ENCODE results near the gene KCNIP1.

KCNIP1 gene

DNA sequence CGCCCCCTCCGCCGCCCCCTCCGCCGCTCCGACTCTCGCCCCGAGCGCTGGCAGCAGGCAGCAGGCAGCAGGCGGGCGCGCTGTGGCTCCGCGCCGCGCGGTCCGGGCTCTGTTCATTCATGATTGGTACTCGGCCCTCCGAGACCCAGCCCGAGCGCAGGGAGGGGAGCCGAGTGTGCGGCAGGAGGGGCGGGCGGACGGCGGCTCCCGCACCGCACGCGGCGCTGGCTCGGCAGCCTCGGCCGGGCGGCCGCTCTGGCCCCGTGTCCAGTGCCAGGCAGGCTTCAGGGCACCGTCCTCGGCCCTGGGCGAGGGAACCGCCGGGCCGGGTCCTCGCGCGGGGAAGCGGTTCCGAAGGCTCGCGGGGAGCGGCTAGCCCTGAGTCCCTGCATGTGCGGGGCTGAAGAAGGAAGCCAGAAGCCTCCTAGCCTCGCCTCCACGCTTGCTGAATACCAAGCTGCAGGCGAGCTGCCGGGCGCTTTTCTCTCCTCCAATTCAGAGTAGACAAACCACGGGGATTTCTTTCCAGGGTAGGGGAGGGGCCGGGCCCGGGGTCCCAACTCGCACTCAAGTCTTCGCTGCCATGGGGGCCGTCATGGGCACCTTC is at the start of gene KCNIP1:
Gene KCNIP1, plus strand, starts transcription at position 31 of the 607 bp plus-strand sequence.
- peak within 1 kb of the TSS; percentile 64; the same call in 1 of the 2 replicates for H3K27ac ChIP-seq
- TF ChIP-seq CTCF (conservative IDR thresholded peaks at IDR 0.05): no peak

- no peak for TF ChIP-seq CTCF (conservative IDR thresholded peaks at IDR 0.05)
- H3K27ac ChIP-seq: no peak overlapping the region
Observed at GRCh38 chr5:170463426-170463825, 40.4 kb upstream of the KCNIP1 start.

DNA sequence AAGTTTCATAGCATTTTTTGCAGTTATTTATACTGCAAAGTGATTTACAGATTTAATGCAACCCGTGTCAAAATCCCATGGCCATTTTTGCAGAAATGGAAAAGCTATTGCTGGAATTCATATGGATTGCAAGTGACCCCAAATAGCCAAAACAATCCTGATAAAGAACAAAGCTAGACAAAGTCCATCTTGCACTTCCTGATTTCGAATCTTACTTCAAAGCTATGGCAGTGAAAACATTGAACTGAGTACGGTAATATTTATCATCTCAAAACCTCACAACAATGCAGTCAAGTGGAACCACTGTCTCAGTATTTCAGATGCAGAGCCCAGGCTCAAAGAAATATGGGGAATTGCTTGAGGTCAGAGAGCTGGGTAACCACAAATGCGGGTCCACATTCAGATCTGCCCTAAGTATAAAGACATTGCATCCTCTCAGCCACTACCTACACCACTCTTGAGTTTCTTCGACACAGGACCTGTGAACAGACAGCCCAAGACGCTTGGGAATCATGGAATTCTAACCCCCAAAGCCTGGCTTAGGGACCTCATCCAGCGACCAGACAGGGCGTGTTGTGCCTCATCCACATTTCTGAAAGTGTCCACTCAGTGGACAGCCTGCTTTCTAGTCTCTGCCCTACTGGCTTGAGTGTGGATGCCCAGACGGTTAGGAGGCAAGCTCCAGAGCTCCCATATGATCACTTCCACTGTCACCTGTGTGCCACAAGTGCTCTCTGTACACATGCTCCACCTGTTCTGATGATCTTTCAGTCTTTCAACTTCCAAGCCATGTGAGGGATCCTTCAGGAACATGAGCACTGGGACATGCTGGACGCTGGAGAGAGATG is 39.3 kb upstream of the KCNIP1 start:
- no peak overlapping the region for H3K27ac ChIP-seq
- no peak for TF ChIP-seq CTCF (conservative IDR thresholded peaks at IDR 0.05)

DNA sequence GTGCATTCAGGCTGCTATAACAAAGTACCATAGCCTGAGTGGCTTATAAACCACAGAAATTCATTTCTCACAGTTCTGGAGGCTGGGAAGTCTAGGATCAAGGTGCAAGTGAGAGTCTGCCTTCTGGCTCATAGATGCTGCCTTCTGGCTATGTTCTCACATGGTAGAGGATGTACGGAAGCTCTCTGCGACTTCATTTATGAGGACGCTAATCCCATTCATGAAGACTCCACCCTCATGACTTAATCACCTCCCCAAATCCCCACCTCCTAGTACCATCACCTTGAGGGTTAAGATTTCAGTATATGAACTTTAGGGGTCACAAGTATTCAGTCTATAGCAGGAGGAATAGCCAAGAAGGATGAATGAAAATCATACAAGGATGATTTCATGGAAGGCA is 37.3 kb upstream of the KCNIP1 start:
- no peak for TF ChIP-seq CTCF (conservative IDR thresholded peaks at IDR 0.05)
- no peak overlapping the region for H3K27ac ChIP-seq

GRCh38 chr5:170466988-170467707 is 36.7 kb upstream of the KCNIP1 start:
- no peak for TF ChIP-seq CTCF (conservative IDR thresholded peaks at IDR 0.05)
- H3K27ac ChIP-seq: no peak overlapping the region

DNA sequence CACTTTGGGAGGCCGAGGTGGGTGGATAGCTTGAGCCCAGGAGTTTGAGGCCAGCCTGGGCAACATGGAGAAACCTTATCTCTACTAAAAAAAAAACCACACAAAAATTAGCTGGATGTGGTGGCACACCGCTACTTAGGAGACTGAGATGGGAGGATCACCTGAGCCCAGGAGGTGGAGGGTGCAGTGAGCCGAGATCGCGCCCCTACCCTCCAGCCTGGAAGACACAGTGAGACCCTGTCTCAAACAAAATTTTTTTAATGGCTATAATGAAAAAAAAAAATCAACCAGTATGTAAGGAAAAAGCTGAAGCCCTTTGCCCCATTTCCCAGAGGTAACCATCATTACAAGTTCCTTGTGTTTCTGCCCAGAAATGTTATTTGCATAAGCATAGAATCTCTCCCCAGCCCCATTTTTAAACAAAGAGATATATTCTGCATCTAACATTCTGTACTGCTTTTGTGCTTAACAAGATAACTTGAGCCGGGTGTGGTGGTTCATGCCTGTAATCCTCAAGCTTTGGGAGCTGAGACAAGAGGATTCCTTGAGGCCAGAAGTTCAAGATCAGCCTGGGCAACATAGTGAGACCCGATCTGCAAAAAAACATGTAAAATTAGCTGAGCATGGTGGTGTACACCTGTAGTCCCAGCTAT is 35.1 kb upstream of the KCNIP1 start:
- no peak for TF ChIP-seq CTCF (conservative IDR thresholded peaks at IDR 0.05)

DNA sequence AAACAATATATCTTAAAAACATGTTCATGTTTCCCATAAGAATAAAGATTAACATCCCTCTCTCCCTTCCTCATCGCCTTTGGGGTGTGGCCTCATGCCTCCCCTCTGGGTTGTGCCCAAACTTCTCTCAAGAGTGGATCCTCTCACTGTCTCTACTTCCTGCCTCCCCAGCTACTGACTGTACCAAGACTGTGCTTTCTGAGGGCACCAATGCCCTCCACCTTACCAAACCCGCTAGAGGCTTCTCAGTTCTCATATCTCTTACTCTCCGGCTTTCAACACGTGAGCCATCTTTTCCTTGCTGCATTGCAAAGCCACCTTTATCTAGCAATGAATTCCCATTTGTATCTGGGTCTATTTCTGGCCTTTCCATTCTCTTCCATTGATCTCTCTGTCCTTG is 34.4 kb upstream of the KCNIP1 start:
- TF ChIP-seq CTCF (conservative IDR thresholded peaks at IDR 0.05): no peak

More for the DNA sequence above, 35.1 kb upstream of the KCNIP1 start:
- no peak overlapping the region for H3K27ac ChIP-seq

More for the DNA sequence above, 34.4 kb upstream of the KCNIP1 start:
- H3K27ac ChIP-seq: no peak overlapping the region
